ENCODE results near the gene PARD3B.

DNA sequence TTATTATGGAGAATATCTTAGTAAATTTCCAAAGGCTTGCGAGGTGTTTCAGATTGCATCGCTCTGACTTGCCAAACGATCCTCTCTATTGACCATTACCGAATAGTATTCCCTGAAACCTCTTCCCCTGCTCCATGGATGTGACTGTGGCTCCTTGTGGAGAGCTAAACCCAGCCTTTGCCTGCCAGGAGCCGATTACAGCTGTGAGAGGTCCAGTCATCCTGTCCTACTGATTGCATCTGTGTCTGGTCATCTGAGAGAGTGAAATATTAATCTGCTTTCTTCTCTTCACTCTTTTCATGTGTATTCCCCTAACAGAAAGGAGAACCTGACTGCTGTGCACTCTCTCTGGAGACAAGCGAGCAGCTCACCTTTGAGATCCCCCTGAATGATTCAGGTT is 613.1 kb downstream of the PARD3B start:
- TF ChIP-seq, protein P1, sequence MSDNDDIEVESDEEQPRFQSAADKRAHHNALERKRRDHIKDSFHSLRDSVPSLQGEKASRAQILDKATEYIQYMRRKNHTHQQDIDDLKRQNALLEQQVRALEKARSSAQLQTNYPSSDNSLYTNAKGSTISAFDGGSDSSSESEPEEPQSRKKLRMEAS (IDR thresholded peaks at IDR 0.05) = no peak
- TF ChIP-seq, protein P2, sequence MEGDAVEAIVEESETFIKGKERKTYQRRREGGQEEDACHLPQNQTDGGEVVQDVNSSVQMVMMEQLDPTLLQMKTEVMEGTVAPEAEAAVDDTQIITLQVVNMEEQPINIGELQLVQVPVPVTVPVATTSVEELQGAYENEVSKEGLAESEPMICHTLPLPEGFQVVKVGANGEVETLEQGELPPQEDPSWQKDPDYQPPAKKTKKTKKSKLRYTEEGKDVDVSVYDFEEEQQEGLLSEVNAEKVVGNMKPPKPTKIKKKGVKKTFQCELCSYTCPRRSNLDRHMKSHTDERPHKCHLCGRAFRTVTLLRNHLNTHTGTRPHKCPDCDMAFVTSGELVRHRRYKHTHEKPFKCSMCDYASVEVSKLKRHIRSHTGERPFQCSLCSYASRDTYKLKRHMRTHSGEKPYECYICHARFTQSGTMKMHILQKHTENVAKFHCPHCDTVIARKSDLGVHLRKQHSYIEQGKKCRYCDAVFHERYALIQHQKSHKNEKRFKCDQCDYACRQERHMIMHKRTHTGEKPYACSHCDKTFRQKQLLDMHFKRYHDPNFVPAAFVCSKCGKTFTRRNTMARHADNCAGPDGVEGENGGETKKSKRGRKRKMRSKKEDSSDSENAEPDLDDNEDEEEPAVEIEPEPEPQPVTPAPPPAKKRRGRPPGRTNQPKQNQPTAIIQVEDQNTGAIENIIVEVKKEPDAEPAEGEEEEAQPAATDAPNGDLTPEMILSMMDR (IDR thresholded peaks at IDR 0.05 in 2 of 3, conservative IDR thresholded peaks at IDR 0.05 in 1 of 3; ENCODE audit: borderline replicate concordance in 1 of 3, insufficient read depth in 1 of 3, low read depth in 2 of 3, low read length in 2 of 3) = no peak
- no peak for TF ChIP-seq YY1 (IDR thresholded peaks at IDR 0.05; ENCODE audit: extremely low read depth, insufficient replicate concordance, low read depth, low read length)
- no peak for TF ChIP-seq POLR2A (IDR thresholded peaks at IDR 0.05; ENCODE audit: borderline replicate concordance, extremely low read depth, insufficient read depth, insufficient read length)
- TF ChIP-seq, protein P3, sequence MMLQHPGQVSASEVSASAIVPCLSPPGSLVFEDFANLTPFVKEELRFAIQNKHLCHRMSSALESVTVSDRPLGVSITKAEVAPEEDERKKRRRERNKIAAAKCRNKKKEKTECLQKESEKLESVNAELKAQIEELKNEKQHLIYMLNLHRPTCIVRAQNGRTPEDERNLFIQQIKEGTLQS (IDR thresholded peaks at IDR 0.05) = no peak
